NCI-H69 (cell line): ENCODE data around the gene CHSY3.

Source experiments
- DNase-seq: peaks from one replicate; lab custom pipeline; 2025; lab: John Stamatoyannopoulos, UW

CHSY3 gene

DNA sequence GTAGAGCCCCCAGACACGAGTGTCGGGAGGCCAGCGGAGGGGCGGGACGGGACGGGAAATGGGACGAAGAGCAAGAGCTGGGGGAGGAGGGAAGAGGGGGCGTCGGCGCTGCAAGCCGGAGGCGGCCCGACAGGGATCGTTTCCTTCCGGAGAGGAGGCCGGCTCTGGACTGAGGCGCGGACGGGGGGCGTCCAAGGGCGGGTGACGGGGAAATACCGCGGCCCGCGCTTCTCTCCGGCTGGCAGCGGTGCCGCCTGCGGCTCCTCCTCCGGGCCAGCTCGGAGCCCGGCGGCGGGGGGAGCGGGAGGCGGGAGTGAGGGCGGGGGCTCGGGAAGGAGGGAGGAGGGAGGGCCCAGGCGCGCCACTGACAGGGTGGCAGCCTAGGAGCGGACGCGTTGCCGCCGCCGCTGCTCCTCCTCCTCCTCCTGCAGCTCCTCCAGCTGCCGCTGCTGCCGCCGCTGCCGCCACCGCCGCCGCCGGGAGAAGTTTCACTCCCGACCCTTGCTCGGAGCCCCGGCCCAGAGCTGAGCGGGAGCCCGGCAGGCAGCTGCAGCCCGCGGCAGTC, at the start of gene CHSY3:
Gene CHSY3, plus strand, starts transcription at position 364 of the 565 bp plus-strand sequence.
- peak; percentile 83 for DNase-seq

GRCh38 chr5:129856325-129856724, 47.9 kb upstream of the CHSY3 start:
- no peak for DNase-seq

DNA sequence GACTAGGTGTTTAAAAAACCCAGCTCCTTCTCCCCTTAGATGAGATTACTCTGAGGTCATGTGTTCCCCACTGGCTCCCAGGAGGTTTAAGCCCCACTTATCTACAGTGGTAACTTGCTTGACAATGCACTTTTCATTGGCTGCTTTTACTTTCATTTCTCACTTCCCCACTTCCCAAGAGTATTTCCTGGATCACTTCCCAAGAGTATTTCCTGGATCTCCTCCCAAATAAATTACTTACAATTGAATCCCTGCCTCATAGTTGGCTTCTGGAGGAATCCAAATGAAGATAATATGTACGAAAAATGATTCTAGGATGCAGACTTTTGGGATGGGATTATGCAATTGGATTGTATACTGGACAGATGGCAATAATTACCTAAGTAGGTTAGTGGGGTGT, 47.1 kb upstream of the CHSY3 start:
- DNase-seq: no peak

DNA sequence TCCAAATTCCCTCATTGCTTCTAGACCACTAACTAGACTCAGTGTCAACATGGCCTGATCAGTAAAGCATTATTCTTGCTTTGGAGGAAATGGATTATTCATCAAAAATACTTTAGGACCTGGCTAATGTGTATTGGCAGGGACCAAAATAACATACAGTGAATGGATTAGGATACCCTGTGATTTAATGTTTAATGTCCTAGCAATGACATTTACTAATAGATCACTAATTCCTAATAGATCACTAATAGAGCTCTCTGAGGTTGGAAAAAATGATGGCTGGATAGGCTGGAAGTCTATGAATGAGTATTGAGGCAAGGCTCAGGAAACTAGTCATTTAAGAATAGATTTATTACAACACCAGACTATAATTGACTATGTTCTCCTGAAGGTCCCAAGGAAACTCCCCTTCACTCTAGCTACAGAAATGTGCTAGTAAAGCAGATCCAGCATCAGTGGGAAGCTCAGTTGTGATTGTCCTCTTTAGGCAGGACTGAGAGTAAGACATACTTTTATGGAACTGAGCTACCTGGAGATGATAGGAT, 46.1 kb upstream of the CHSY3 start:
- no peak for DNase-seq

- no peak for DNase-seq
Measured at GRCh38 chr5:129884322-129884721, 19.9 kb upstream of the CHSY3 start.

DNA sequence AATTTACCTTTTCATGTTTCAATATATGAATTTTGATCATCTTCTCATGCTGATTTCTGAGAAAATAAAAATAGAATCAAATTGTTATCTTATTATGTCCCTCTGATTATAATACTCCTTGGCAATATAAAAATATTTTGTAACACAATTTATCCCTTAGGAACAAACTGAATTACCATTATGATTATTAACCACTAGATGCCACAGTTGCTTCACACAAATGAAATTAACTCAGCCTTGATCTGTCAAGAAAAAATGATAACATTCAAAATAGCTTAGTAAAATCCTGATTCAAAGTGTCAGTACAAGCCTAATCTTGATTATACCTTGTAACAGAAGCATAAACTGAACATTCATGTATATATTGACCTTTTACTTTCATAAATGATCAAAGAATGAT, 4.8 kb upstream of the CHSY3 start:
- DNase-seq: peak; percentile 1

DNA sequence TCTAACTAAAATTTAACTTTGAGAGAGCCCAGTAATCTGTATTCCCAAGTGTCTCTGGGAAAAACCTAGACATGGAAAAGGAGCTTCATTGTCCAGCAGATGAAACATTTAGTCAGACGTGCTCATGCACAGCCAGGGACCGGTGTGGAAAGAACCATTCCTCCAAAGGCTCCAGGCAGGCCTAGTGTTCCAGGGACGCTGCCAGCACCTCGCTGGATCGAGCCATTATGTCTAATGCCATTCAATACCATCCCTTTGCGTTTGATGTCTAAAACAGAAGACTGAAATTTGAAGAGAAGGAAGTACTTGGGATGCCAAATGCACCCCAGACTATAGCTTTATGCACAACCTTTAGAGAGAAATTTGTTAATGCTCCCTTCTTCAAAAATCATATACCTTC, 1.4 kb upstream of the CHSY3 start:
- peak; percentile 4 for DNase-seq

- no peak for DNase-seq
Measured at GRCh38 chr5:129903466-129904101, 681 bp upstream of the CHSY3 start.

DNA sequence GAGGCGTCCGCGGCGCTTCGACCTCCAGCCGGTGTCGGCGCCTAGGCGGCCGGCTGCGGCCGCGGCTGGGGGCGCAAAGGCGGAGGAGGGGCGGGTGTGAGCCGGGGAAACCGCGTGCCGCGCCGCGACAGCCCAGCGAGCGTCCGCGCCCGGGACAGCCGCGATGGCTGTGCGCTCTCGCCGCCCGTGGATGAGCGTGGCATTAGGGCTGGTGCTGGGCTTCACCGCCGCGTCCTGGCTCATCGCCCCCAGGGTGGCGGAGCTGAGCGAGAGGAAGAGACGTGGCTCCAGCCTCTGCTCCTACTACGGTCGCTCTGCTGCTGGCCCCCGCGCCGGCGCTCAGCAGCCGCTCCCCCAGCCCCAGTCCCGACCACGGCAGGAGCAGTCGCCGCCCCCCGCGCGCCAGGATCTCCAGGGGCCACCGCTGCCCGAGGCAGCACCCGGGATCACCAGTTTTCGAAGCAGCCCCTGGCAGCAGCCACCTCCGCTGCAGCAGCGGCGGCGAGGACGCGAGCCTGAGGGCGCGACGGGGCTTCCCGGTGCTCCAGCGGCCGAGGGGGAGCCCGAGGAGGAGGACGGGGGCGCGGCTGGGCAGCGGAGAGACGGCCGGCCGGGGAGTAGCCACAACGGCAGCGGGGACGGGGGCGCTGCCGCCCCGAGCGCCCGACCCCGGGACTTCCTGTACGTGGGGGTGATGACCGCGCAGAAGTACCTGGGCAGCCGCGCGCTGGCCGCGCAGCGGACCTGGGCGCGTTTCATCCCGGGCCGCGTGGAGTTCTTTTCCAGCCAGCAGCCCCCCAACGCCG, 605 bp downstream of the CHSY3 start:
- peak; percentile 17 for DNase-seq

GRCh38 chr5:129905473-129906176, 1.4 kb downstream of the CHSY3 start:
- DNase-seq: peak; percentile 8

DNA sequence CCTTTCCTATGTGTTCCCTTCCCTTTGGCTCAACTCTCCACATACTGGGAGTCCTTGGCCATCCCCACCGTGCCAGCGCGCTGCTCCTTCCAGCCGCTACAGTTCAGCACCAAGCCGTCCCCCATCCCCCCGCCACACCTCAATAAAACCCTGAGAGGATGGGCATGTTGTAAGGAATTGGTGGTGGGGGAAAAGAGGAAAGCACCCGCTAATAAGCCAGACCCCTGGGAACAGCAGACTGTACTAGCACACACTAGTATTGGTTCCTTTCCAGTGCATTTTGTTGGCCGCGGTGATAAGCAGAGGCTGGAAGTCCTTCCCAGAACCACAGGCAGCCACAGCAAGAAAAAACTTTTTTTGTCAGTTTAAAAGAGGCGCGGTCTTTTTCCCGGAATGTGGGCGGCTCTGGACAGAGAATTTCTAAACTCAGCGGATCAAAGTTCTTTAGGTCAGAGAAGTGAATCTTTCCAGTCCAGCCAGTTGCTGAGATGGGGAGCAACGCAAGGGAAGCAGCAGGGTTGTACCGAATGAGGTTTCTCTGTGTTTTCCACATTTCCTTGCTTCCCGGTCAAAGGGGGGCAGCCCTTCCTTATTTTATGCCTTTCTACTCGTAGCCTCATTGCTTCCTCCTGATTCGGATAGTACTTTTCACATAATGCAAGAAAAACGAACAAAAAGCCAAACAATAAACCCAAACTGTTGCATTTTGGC, 2.1 kb downstream of the CHSY3 start:
- no peak for DNase-seq

GRCh38 chr5:129909225-129909624, 5.0 kb downstream of the CHSY3 start:
- DNase-seq: no peak

DNA sequence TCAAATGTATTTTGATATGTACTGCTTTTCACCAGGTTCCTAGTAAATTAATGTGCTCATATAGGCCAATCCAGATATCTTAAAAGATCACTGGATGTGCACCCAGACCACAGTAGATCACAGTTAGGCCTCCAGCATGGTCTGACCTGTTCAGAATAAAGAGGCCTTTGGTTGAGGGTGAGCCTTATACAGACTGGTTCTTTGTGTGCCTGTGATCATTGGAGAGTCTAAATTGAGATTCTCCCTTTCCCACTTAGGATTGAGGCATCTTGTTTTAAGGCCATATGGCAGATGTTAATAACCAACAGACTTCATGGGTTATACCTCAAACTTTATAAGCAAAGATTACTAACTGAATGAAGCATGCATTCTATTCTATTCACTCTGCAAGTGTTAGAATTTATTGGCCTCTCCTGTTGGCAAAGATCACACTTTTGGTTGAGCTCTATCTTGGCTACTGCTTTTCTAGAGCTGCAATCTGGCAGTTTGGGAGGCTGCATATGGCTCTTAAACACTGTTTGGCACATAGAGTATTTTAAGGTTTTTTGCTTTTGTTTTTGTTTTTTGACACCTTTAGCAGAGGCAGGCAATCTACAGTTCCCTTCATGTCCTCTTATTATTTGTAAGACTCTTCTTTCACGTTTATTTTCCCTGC, 8.5 kb downstream of the CHSY3 start:
- DNase-seq: no peak

DNA sequence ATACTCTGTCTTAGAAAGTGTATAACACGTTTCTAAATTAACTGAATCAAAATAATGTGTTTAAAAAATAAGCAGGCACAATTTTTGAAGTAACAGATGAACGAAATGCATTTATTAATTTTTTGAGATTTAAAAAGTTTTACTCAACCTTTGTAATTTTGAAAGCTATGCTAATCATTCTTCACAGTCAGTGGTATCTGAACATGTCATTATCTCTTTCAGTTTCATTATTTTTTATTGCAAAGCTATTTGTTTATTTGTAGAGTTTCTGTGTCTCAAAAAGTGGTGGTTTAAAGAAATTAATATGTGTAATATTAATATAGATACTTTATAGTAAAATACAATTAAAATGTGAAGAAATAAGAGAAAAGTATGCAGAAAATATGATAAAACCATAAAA, 11.2 kb downstream of the CHSY3 start:
- no peak for DNase-seq

DNA sequence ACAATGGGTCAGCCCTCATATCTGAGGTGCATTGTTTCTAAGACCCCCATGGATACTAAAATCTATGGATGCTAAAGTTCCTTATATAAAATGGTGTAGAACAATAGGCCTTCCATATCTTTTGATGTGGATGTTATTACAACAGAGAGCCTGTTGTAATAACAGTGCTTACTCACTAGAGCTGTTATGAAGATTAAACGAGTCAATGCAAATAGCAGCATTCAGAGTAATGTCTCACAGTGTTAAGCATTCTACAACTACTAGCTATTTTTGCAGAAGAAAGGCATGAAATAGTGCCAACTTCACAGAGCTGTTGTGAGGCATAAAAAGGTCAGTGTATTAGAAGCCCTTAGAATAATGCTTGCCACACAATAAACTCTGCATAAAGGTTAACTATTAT, 13.0 kb downstream of the CHSY3 start:
- DNase-seq: no peak

DNA sequence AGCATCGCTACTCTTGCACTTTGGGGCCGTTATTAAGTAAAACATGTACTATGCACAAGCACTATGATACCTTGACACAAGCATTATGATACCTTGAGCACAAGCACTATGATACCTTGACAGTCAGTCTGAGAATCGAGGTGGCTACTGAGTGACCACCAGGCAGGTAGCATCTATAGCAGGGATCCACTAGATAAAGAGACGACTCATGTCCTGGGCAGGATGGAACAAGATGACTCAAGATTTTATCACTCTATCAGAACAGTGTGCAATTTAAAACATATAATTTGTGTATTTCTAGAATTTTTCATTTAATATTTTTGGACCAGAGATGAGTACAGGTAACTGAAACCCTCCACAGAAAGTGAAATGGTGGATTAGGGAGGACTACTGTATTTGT, 16.9 kb downstream of the CHSY3 start:
- no peak for DNase-seq

GRCh38 chr5:129930221-129930620, 26.0 kb downstream of the CHSY3 start:
- DNase-seq: no peak

- DNase-seq: no peak
Measured at GRCh38 chr5:129935626-129936025, 31.4 kb downstream of the CHSY3 start.

DNA sequence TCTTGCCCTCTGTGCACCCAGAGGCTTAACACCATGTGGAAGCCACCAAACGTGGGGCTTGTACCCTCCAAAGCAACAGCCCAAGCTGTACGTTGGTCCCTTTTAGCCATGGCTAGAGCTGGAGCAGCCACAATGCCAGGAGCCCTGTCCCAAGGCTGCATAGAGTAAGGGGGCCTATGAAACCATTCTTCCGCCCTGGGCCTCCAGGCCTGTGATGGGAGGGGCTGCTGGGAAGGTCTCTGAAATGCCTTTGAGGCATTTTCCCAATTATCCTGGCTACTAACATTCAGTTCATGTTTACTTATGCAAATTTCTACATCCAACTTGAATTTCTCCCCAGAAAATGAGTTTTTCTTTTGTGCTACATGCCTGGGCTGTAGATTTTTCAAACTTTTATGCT, 33.8 kb downstream of the CHSY3 start:
- DNase-seq: no peak

GRCh38 chr5:129943936-129944335, 39.7 kb downstream of the CHSY3 start:
- DNase-seq: no peak

- DNase-seq: no peak
Measured at GRCh38 chr5:129945028-129945427, 40.8 kb downstream of the CHSY3 start.
